KOPT-K1 (cell line): ENCODE data around the gene SLMAP.
A peak's percentile ranks its signal among the peaks of the same experiment; 100 is the strongest.

ENCODE experiments used
- H3K27ac ChIP-seq: fragments of 200-600 bp; sonication (generic); 2 replicates; pipeline ENCODE4 v1.5.1; 2016; ENCODE audit warnings: antibody characterized with exemption, mild to moderate bottlenecking, low read depth, low read length; ENCODE audit not compliant: poor library complexity, severe bottlenecking
- H3K36me3 ChIP-seq: fragments of 200-600 bp; sonication (generic); 2 replicates; pipeline ENCODE4 v1.5.1; 2017; ENCODE audit warnings: antibody characterized with exemption, mild to moderate bottlenecking, low read length, moderate library complexity; ENCODE audit not compliant: insufficient read depth
- H3K9me3 ChIP-seq: fragments of 200-600 bp; sonication (generic); 2 replicates; pipeline ENCODE4 v1.5.1; 2017; ENCODE audit warnings: antibody characterized with exemption, low read length, mild to moderate bottlenecking; ENCODE audit not compliant: insufficient read depth, poor library complexity, severe bottlenecking

The SLMAP gene

DNA sequence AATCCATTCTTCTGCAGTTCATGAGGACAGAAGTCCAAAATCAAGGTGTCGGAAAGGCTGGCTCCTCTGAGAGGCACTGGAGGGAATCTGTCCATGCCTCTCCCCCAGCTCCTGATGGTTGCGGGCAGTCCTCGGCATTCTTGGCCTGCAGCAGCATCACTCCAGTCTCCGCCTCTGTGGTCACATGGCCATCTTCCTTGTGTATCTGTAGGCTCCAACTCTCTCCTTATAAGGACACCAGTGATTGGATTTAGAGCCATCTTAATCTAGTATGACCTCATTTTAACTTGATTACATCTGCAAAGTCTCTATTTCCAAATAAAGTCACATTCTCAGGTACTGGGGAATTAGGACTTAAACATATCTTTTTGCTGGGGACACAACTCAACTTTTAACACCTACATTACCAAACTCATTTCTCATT, 196.1 kb downstream of the SLMAP start:
- H3K27ac ChIP-seq: no peak overlapping the region
- no peaks in the 10 kb centered on the region for H3K36me3 ChIP-seq
- no peaks in the 10 kb centered on the region for H3K9me3 ChIP-seq

DNA sequence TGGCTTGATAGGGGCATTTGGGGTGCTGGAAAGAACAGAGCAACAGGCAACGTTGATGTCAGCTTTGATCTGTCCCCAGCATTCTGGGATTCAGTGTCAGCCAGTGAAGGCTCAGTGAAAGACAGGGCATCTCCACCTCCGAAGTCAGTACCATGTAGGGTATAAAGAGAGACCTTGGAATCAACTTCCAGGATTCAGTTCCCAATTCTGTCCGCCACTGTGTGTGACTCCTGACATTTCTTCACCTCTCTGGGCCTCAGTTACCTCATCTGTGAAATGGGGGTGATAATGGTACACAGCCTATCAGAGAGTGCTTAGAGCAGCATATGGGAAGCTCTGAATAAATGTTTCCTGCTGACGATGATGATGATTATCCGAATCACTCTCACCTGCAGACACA, 196.5 kb downstream of the SLMAP start:
- Histone ChIP-seq H3K36me3 (no peaks in the 10 kb centered on the region), H3K9me3 (no peaks in the 10 kb centered on the region), H3K27ac (no peak overlapping the region)

DNA sequence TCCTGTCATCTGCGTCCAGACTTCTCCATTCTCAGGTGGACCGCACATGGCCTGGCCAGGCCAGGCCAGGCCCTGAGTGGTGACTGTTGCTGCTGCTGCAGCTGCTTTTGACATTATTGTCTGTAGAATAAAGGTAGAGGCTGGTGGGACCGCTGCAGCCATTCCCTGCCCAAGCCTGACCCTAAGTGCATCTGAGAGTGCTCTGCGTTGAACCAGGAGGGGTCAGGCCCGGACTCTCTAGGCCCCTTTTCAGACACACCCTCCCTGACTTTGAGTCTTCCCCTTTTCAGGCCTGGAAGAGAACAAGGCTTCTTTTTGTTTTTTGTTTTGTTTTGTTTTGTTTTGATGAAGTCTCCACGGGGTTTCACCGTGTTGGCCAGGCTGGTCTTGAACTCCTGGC, 197.5 kb downstream of the SLMAP start:
- no peaks in the 10 kb centered on the region for H3K9me3 ChIP-seq
- no peaks in the 10 kb centered on the region for H3K36me3 ChIP-seq
- no peak overlapping the region for H3K27ac ChIP-seq

DNA sequence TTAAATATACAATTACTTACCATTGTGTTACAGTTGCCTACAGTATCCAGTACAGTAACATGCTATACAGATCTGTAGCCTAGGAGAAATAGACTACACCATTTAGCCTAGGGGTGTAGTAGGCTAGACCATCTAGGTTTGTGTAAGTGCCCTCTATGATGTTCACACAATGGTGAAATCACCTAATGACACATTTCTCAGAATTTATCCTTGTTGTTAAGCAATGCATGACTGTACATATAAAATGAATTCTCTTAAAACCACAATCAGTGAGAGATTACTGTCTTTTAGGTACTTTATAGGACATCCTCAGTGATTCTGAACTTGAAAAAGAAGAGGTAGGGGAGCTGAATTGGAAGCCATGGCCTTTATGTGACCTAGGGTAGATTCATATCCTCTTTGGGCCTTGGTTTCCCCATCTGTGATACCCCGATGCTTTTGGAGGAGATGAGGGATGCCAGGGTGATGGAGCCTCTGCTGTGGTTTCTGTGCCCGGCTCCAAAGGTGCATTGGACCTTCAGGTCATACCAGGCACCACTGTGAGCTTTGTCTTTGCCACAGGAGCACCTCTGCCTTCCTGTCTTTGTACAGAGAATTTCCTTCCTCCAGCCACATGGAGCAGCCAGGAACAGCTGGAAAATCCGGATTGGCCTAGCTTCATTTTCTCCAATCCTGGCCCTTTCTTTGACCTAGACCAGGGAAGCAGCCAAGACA, 200.2 kb downstream of the SLMAP start:
- Histone ChIP-seq H3K27ac (no peak overlapping the region), H3K9me3 (no peaks in the 10 kb centered on the region), H3K36me3 (no peaks in the 10 kb centered on the region)

DNA sequence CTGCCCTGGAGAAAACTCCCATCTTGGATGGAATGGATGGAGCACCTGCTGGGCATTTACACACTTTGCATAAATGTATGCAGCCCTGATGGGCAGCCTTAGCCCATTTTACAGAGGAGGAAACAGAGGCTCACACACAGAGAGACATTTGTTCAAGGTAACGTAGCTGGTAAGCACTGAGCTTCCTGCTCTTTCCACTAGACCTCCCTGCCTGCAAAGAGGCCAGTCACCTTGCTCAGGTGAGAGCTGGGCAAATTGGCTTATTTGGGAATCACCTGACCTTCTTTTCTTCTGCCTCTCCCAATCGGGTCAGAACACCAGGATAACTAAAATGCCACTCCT, 200.7 kb downstream of the SLMAP start:
- no peaks in the 10 kb centered on the region for H3K9me3 ChIP-seq
- H3K36me3 ChIP-seq: no peaks in the 10 kb centered on the region
- H3K27ac ChIP-seq: no peak overlapping the region

DNA sequence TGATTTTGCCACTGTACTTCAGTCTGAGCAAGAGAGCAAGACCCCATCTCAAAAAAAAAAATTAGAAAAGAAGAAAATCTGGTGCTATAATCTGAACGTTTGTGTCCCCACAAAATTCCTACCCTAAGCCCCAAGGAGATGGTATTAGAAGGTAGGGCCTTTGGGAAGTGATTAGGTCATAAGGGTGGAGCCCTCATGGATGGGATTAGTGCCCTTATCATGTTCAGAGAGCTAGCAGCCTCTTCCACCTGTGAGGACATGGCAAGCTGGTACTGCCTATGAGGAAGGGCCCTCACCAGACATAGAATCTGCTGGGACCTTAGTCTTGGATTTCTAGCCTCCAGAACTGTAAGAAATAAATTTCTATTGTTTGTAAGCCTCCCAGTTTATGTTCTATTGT, 201.7 kb downstream of the SLMAP start:
- no peaks in the 10 kb centered on the region for H3K9me3 ChIP-seq
- no peak overlapping the region for H3K27ac ChIP-seq

DNA sequence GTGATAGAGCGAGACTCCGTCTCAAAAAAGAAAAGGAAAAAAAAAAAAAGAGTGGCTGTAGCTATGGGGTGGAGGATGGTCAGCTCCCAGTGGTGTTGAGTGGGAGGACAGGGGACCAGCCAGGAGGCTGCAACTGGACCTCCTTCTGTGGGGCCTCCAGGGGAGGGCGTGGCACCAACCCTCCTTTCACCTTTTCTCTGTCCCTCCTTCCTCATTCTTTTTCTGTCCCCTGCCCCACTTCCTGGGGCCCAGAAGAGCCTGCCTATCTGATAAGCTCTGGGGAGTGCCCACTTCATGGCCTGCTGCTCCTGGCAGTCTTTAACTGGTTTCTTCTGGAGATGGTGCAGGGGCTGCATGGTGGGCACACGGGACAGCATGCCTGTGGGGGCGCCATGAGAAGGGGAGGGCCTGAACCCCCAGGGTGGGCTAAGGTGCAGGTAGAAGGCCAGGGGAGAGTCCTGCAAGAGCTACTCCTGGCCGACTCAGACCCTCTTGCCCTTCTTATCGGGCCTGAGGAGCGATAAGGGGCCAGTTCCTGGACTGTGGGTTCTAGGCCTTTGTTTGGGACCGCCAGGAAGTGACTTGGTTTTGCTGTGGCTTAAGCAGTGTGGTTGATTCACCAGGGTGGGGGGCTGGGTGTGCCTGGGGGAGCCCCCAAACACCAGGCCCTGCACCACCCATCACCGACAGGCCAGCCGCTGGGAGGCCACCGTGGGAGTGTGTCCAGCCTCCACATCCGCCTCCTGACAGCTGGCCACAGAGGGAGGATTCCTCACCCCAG, 202.7 kb downstream of the SLMAP start:
- no peak overlapping the region for H3K27ac ChIP-seq
- no peaks in the 10 kb centered on the region for H3K9me3 ChIP-seq
- H3K36me3 ChIP-seq: no peaks in the 10 kb centered on the region

More for the DNA sequence above, 201.7 kb downstream of the SLMAP start:
- H3K36me3 ChIP-seq: no peaks in the 10 kb centered on the region

DNA sequence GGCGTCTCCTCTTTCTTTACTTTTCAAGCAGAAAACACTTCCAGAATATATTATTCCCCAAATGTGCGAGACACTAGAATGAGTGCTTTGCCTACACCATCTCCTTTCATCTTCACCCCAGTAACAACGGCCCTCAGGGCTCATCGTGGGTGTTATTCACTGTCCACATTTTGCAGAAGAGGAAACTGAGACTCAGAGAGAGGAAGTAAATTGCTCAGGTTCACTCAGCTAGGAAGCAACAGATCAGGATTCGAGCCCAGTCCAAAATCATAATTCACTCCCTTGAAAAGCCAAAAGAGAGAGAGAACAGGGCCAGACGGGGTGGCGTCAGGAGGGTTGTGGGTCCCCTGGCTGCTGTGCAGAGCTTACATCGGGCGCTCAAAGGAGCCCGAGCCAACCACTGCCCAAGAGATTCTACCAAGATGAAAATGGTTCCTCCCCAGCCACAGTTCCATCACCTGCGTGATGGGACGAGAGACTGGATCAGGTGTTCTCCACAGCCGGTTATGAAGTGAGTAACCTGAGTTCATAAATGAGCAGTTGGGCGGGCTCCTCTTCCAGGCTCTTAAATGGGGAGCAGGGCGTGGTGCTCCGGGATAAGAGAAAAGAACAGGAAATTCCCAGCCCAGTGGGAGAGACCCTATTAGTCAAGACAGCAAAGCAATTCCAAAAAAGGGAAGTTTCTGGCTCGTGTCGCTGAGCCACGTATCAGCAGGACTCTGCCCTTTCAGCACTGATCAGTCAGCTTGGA, 203.5 kb downstream of the SLMAP start:
- H3K9me3 ChIP-seq: no peaks in the 10 kb centered on the region
- no peak overlapping the region for H3K27ac ChIP-seq
- no peaks in the 10 kb centered on the region for H3K36me3 ChIP-seq

DNA sequence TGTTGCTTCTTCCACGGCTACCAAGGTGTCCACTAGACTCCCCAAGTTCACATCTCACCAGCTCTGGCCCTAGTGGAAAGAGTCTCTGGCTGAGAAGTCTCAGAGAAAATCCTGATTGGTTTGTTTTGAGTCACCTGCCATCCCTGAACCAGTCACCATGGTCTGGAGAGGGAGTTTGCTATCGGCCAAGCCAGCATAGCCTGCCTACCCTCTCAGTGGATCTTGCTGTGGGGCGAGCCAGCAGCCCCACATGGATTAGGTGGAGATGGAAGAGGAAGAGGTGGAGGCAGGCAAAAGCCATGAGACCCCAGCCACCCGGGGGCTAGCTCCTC, 204.0 kb downstream of the SLMAP start:
- no peak overlapping the region for H3K27ac ChIP-seq
- no peaks in the 10 kb centered on the region for H3K9me3 ChIP-seq
- no peaks in the 10 kb centered on the region for H3K36me3 ChIP-seq

DNA sequence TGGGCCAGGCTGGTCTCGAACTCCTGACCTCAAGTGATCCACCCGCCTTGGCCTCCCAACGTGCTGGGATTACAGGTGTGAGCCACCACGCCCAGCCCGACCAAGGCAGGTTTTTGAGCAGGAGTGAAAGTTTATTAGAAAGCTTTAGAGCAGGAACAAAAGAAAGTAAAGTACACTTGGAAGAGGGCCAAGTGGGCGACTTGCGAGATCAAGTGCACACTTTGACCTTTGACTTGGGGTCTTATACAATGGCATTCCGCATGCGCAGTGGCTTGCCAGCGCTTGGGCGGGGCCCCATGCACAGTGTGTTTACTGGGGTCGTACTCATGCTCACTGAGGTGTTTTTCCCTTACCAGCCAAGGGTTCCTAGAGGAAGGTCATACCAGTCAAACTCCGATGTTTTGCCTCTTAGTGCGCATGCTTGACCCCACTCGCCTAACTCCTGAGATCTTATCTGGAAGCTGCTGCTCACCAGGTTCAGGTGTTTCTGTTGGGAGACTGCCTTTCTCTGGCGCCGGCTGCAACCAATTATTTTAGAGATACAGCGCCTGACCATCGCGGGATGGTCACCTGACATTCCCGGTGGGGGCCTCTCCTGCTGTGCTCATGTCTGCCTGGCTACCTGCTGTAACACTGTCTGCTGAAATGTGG, 205.2 kb downstream of the SLMAP start:
- Histone ChIP-seq H3K9me3 (no peaks in the 10 kb centered on the region), H3K36me3 (no peaks in the 10 kb centered on the region), H3K27ac (no peak overlapping the region)

DNA sequence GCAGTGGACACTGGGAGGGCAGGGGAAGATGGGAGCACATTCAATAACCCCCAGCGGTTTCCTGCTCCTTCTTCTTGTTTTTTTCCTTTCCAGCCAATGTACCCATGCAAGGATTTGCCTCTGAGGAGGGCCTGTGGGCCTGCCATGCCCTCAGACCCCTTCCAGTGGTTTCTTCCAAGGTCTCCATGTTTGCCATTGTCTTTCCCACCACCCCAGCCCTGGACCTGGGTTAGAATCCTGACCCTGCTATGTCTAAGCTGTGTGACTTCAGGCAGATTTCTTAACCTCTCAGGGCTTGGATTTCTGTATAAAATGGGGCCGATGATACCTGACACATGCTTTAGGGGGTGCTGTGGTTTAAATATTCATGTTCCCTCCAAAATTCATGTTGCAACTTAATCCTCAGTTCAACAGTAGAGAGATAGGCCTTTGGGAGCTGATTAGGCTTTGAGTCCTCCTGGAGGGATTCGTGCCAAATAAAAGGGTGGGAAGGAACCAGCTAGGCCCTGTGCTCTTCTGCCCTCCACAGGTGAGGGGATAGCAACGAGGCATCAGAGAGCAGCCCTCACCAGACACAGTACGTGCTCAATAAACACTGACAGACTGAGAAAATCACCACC, 205.8 kb downstream of the SLMAP start:
- Histone ChIP-seq H3K27ac (no peak overlapping the region), H3K36me3 (no peaks in the 10 kb centered on the region), H3K9me3 (no peaks in the 10 kb centered on the region)

DNA sequence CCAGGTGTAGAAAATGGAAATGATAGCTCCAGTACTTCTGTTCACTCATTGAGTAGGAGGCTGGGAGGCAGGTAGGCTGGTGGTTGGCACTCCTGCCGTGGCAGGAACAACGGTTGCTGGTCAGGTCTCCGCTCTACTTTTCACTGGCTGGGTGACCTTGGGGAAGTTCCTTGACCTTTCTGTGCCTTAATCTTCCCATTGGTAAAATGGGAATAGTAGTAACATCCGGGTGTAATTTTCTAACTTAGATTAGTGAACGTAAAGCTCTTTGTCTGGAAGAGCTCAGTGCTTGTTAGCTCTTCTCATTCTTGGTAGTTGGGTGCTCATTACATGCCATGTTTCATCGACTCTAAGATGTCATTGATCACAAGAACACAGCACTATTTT, 206.3 kb downstream of the SLMAP start:
- Histone ChIP-seq H3K9me3 (peaks cover 3% of the 10 kb centered on the region), H3K27ac (no peak overlapping the region), H3K36me3 (no peaks in the 10 kb centered on the region)

DNA sequence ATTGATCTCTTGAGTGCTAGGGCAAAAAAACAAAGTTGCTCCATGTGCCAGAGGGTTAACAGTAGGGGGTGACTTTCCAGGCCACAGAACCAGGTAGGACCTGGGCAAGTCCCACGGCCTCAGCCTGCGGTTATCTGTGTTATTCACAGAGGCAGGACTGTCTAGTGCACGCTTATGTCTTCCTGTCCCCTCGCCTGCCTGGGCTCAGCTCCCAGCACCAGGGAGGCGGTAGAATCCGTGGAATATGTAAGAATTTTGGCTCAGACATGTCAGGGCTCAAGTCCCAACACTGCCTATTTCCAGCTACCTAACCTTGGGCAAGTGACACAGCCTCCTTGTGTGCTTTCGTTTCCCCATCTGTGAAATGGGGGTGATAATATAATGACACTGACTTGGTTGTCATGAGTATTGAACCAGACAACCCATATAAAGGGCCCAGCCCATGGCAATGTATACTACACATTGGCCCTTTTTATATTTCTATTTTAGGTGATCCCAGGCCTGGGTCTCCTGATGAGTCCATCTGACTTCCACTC, 207.8 kb downstream of the SLMAP start:
- peaks cover 8% of the 10 kb centered on the region for H3K9me3 ChIP-seq
- no peaks in the 10 kb centered on the region for H3K36me3 ChIP-seq
- no peak overlapping the region for H3K27ac ChIP-seq

DNA sequence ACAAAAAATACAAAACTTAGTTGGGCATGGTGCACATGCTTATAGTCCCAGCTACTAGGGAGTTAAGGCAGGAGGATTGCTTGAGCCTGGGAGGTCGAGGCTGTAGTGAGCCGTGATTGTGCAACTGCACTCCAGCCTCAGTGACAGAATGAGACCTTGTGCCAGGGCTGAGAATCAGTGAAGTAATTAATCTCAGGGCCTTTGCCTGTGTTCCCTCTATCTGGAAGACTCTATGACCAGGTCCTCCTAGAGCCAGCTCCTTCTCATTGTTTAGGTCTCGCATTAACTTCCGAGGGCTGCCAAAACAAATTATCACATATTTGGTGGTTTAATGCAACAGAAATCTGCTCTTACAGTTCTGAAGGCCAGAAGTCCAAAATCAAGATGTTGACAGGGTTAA, 210.7 kb downstream of the SLMAP start:
- Histone ChIP-seq H3K9me3 (peaks cover 8% of the 10 kb centered on the region), H3K27ac (peak overlapping the region; percentile 50), H3K36me3 (no peaks in the 10 kb centered on the region)

DNA sequence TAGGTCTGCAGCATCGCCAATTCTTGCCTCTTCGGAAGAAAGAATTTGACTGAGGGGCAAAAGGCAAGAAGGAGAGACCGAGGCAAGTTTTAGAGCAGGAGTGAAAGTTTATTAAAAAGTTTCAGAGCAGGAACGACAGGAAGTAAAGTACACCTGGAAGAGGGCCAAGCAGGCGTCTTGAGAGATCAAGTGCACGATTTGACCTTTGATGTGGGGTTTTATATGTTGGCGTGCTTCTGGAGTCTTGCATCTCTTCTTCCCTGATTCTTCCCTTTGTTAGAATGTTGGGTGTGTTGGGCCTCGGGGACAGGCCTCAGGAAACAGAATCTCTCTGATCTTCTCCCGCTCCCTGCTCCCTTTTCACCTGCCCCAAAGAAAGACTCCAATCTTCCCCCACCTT, 211.5 kb downstream of the SLMAP start:
- Histone ChIP-seq H3K36me3 (no peaks in the 10 kb centered on the region), H3K27ac (peak overlapping the region; percentile 50)

More for the DNA sequence above, 211.5 kb downstream of the SLMAP start:
- H3K9me3 ChIP-seq: peaks cover 8% of the 10 kb centered on the region
